HG02970 (cell line): ENCODE results near the gene TUSC7.

Experiments
- ATAC-seq: cut with Tn5 transposase; IDR thresholded peaks from one replicate; pipeline ENCODE4 v1.9.1; 2021; ENCODE audit warnings: mild to moderate bottlenecking, moderate library complexity, moderate number of reproducible peaks; ENCODE audit not compliant: unreplicated experiment, low FRiP score

Gene TUSC7

GRCh38 chr3:116759316-116759715 is 49.7 kb downstream of the TUSC7 start:
- no peak for ATAC-seq
